ENCODE measurements around the gene MAP1LC3C. TPM values are rescaled to one million over a fixed set of nuclear protein-coding genes. Genes with fewer than 3 reads are reported as not detected.
"Not testable (repeated sequence)": the region's sequence is repeated elsewhere in the genome, so short reads cannot be mapped to it uniquely, and the experiment has no call there.

MAP1LC3C gene
- total RNA-seq, 1 experiment from 2014 or later = 3.3 TPM

- Histone ChIP-seq H3K9me3 (peaks cover 6% of the 10 kb centered on the region), H3K36me3 (no peaks in the 10 kb centered on the region), H3K27me3 (no peaks in the 10 kb centered on the region), H3K4me3 (no peak overlapping the region)
- DNase-seq = no peak
These were observed 3.2 kb upstream of the MAP1LC3C start for GRCh38 chr1:242002072-242002471.

GRCh38 chr1:242000434-242000833 is 1.5 kb upstream of the MAP1LC3C start:
- no peaks in the 10 kb centered on the region for H3K27me3 ChIP-seq
- no peaks in the 10 kb centered on the region for H3K36me3 ChIP-seq
- no peak overlapping the region for H3K4me3 ChIP-seq
- H3K9me3 ChIP-seq = peaks cover 6% of the 10 kb centered on the region
- no peak for DNase-seq

GRCh38 chr1:241998412-241998921 is 431 bp downstream of the MAP1LC3C start:
- peak; percentile 94 for DNase-seq
- peak overlapping the region; percentile 21 for H3K4me3 ChIP-seq
- H3K27me3 ChIP-seq = no peaks in the 10 kb centered on the region
- no peaks in the 10 kb centered on the region for H3K36me3 ChIP-seq
- H3K9me3 ChIP-seq = no peaks in the 10 kb centered on the region

- Histone ChIP-seq H3K27me3 (no peaks in the 10 kb centered on the region), H3K36me3 (no peaks in the 10 kb centered on the region), H3K4me3 (no peak overlapping the region), H3K9me3 (no peaks in the 10 kb centered on the region)
- DNase-seq = no peak
These were observed 1.4 kb downstream of the MAP1LC3C start for GRCh38 chr1:241997401-241997998.

- Histone ChIP-seq H3K4me3 (no peak overlapping the region), H3K27me3 (no peaks in the 10 kb centered on the region)
- DNase-seq = peak; percentile 61
These were observed 4.7 kb downstream of the MAP1LC3C start for GRCh38 chr1:241994171-241994570.

GRCh38 chr1:241992734-241993133 is 6.2 kb downstream of the MAP1LC3C start:
- H3K27me3 ChIP-seq = no peaks in the 10 kb centered on the region
- peak; percentile 83 for DNase-seq
- no peak overlapping the region for H3K4me3 ChIP-seq
- no peaks in the 10 kb centered on the region for H3K36me3 ChIP-seq
- H3K9me3 ChIP-seq = no peaks in the 10 kb centered on the region

More at GRCh38 chr1:241994171-241994570, 4.7 kb downstream of the MAP1LC3C start:
- H3K36me3 ChIP-seq = no peaks in the 10 kb centered on the region
- no peaks in the 10 kb centered on the region for H3K9me3 ChIP-seq

GRCh38 chr1:241990040-241990439 is 8.9 kb downstream of the MAP1LC3C start:
- H3K9me3 ChIP-seq = no peaks in the 10 kb centered on the region
- peak; percentile 94 for DNase-seq

GRCh38 chr1:241988389-241988930 is 10.4 kb downstream of the MAP1LC3C start:
- H3K27me3 ChIP-seq, H3K9me3 ChIP-seq, H3K4me3 ChIP-seq, H3K36me3 ChIP-seq: not testable (repeated sequence)
- peak; percentile 38 for DNase-seq

More at GRCh38 chr1:241990040-241990439, 8.9 kb downstream of the MAP1LC3C start:
- H3K4me3 ChIP-seq = no peak overlapping the region
- H3K36me3 ChIP-seq = no peaks in the 10 kb centered on the region
- no peaks in the 10 kb centered on the region for H3K27me3 ChIP-seq

- H3K9me3 ChIP-seq = no peaks in the 10 kb centered on the region
- no peak overlapping the region for H3K4me3 ChIP-seq
- H3K36me3 ChIP-seq = no peaks in the 10 kb centered on the region
- H3K27me3 ChIP-seq = no peaks in the 10 kb centered on the region
- DNase-seq = peak; percentile 46
These were observed 13.1 kb downstream of the MAP1LC3C start for GRCh38 chr1:241985787-241986186.

GRCh38 chr1:241979926-241980325 is 19.0 kb downstream of the MAP1LC3C start:
- no peak for DNase-seq
- Histone ChIP-seq H3K9me3 (no peaks in the 10 kb centered on the region), H3K36me3 (no peaks in the 10 kb centered on the region), H3K4me3 (no peak overlapping the region), H3K27me3 (no peaks in the 10 kb centered on the region)

GRCh38 chr1:241979071-241979470 is 19.8 kb downstream of the MAP1LC3C start:
- H3K4me3 ChIP-seq = no peak overlapping the region
- no peaks in the 10 kb centered on the region for H3K27me3 ChIP-seq
- no peaks in the 10 kb centered on the region for H3K36me3 ChIP-seq
- H3K9me3 ChIP-seq = no peaks in the 10 kb centered on the region
- DNase-seq = no peak

- H3K36me3 ChIP-seq = no peaks in the 10 kb centered on the region
- no peak overlapping the region for H3K4me3 ChIP-seq
- no peaks in the 10 kb centered on the region for H3K27me3 ChIP-seq
- no peaks in the 10 kb centered on the region for H3K9me3 ChIP-seq
- no peak for DNase-seq
These were observed 22.7 kb downstream of the MAP1LC3C start for GRCh38 chr1:241976229-241976628.

GRCh38 chr1:241972703-241973369 is 26.1 kb downstream of the MAP1LC3C start:
- Histone ChIP-seq H3K36me3 (no peaks in the 10 kb centered on the region), H3K4me3 (no peak overlapping the region)
- peak; percentile 44 for DNase-seq

GRCh38 chr1:241968611-241969010 is 30.3 kb downstream of the MAP1LC3C start:
- Histone ChIP-seq H3K27me3 (no peaks in the 10 kb centered on the region), H3K9me3 (no peaks in the 10 kb centered on the region)
- DNase-seq = no peak

More at GRCh38 chr1:241972703-241973369, 26.1 kb downstream of the MAP1LC3C start:
- H3K27me3 ChIP-seq = no peaks in the 10 kb centered on the region
- no peaks in the 10 kb centered on the region for H3K9me3 ChIP-seq

GRCh38 chr1:241964550-241965282 is 34.2 kb downstream of the MAP1LC3C start:
- Histone ChIP-seq H3K27me3 (no peaks in the 10 kb centered on the region), H3K4me3 (no peak overlapping the region), H3K9me3 (no peaks in the 10 kb centered on the region), H3K36me3 (no peaks in the 10 kb centered on the region)
- DNase-seq = no peak

More at GRCh38 chr1:241968611-241969010, 30.3 kb downstream of the MAP1LC3C start:
- H3K36me3 ChIP-seq = no peaks in the 10 kb centered on the region
- H3K4me3 ChIP-seq = no peak overlapping the region

GRCh38 chr1:241963722-241964121 is 35.2 kb downstream of the MAP1LC3C start:
- Histone ChIP-seq H3K36me3 (no peaks in the 10 kb centered on the region), H3K9me3 (no peaks in the 10 kb centered on the region), H3K4me3 (no peak overlapping the region), H3K27me3 (no peaks in the 10 kb centered on the region)
- no peak for DNase-seq

GRCh38 chr1:241962153-241962552 is 36.7 kb downstream of the MAP1LC3C start:
- no peaks in the 10 kb centered on the region for H3K9me3 ChIP-seq
- H3K36me3 ChIP-seq = no peaks in the 10 kb centered on the region
- no peak for DNase-seq
- no peak overlapping the region for H3K4me3 ChIP-seq
- no peaks in the 10 kb centered on the region for H3K27me3 ChIP-seq
